Endothelial cell of umbilical vein (primary cell): ENCODE data around the gene MINK1.

ENCODE experiments used
- EZH2 ChIP-seq: IDR thresholded peaks from 2 replicates; pipeline ENCODE4 v1.6.1; 2012; ENCODE audit warnings: borderline replicate concordance, low read depth, mild to moderate bottlenecking, moderate library complexity, low read length, inconsistent platforms; ENCODE audit not compliant: severe bottlenecking
- FOS ChIP-seq: IDR thresholded peaks from 2 replicates; pipeline ENCODE4 v1.6.1; 2011; ENCODE audit warnings: mild to moderate bottlenecking, low read length, moderate library complexity, borderline replicate concordance; ENCODE audit not compliant: insufficient read depth
- JUN ChIP-seq: IDR thresholded peaks from 2 replicates; pipeline ENCODE4 v1.6.1; 2011; ENCODE audit warnings: borderline replicate concordance, low read depth; ENCODE audit not compliant: insufficient read length, insufficient read depth
- POLR2A ChIP-seq: IDR thresholded peaks from 2 replicates; pipeline ENCODE4 v1.6.1; 2012; ENCODE audit warnings: low read depth, mild to moderate bottlenecking, control low read depth, low read length
- POLR2AphosphoS5 ChIP-seq: IDR thresholded peaks from 2 replicates; pipeline ENCODE4 v1.6.1; 2012; ENCODE audit warnings: low read depth, mild to moderate bottlenecking, control low read depth, low read length, moderate library complexity; ENCODE audit not compliant: insufficient read depth
- TF ChIP-seq, protein P1 (sequence below), 2 donors: IDR thresholded peaks; 1 replicate in 1 of 2; 2 replicates in 1 of 2; pipeline ENCODE4 v1.5.1; 2011; ENCODE audit warnings: low read length in 2 of 2, mild to moderate bottlenecking in 2 of 2, moderate library complexity in 2 of 2, control low read depth in 1 of 2, inconsistent platforms in 1 of 2, low read depth in 1 of 2; ENCODE audit not compliant: insufficient read depth in 1 of 2; ENCODE audit errors: extremely low read depth in 1 of 2
- TF ChIP-seq, protein P2 (sequence below): IDR thresholded peaks from 2 replicates; pipeline ENCODE4 v1.6.1; 2011; ENCODE audit not compliant: insufficient read depth, insufficient read length

DNA sequence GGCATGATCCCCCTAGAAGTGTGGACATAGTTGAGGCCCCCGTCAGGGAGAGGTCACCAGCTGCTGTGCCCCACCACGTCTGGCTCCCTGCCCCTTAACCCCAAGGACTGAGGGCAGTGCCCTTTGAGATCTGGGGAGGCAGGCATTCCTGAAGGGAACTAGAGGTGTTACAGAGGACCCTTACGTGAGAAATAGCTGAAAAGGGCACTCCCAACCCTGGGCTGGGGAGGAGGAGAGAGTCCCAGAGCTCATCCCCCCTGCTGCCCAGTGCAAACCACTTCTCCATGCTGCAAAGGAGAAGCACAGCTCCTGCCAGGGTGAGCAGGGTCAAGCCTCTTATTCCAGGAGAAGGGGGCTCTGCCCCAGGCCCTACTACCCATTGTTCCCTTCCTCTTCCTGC, 10.3 kb upstream of the MINK1 start:
- TF ChIP-seq, protein P1, sequence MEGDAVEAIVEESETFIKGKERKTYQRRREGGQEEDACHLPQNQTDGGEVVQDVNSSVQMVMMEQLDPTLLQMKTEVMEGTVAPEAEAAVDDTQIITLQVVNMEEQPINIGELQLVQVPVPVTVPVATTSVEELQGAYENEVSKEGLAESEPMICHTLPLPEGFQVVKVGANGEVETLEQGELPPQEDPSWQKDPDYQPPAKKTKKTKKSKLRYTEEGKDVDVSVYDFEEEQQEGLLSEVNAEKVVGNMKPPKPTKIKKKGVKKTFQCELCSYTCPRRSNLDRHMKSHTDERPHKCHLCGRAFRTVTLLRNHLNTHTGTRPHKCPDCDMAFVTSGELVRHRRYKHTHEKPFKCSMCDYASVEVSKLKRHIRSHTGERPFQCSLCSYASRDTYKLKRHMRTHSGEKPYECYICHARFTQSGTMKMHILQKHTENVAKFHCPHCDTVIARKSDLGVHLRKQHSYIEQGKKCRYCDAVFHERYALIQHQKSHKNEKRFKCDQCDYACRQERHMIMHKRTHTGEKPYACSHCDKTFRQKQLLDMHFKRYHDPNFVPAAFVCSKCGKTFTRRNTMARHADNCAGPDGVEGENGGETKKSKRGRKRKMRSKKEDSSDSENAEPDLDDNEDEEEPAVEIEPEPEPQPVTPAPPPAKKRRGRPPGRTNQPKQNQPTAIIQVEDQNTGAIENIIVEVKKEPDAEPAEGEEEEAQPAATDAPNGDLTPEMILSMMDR (IDR thresholded peaks at IDR 0.05; ENCODE audit: extremely low read depth in 1 of 2, insufficient read depth in 1 of 2, low read depth in 1 of 2, low read length in 2 of 2), result no peak
- no peak for TF ChIP-seq POLR2A
- TF ChIP-seq JUN, result no peak
- TF ChIP-seq, protein P2, sequence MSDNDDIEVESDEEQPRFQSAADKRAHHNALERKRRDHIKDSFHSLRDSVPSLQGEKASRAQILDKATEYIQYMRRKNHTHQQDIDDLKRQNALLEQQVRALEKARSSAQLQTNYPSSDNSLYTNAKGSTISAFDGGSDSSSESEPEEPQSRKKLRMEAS, result no peak
- TF ChIP-seq POLR2AphosphoS5, result no peak
- TF ChIP-seq FOS, result no peak
- no peak for TF ChIP-seq EZH2
